Right ventricle myocardium inferior (tissue), 1 donor: ENCODE results near the gene IL1RL2. TPM values are rescaled to one million over a fixed set of nuclear protein-coding genes. Genes with fewer than 3 reads are reported as not detected.

Experiments
- ATAC-seq: fragments of 200-7000 bp; cut with Tn5 transposase; one replicate; pipeline ENCODE4 v1.9.1; 2020; ENCODE audit warnings: mild to moderate bottlenecking, moderate library complexity
- DNase-seq: peaks from one replicate; pipeline ENCODE4 v3.0.0; 2021; ENCODE audit errors: missing footprints
- intact Hi-C: fragments of 100-400 bp; cut with DNase I; formaldehyde crosslinking; loops from one replicate; pipeline ENCODE4 v1.11.0; 2022
- total RNA-seq: library from RNA; stranded (reverse); fragmentation: NEBNext Ultra II Directional; extraction: Animal tissue kit (Norgen Biotek cat#: 25700); gene quantifications from one replicate; pipeline ENCODE4 v1.2.1, GENCODE V29; 2021
- donor health status: DM: no; HTN: yes; CAD: no; lungs with severe emphysema.

Gene IL1RL2
- total RNA-seq, 1 donor from 2014 or later = not detected

DNA sequence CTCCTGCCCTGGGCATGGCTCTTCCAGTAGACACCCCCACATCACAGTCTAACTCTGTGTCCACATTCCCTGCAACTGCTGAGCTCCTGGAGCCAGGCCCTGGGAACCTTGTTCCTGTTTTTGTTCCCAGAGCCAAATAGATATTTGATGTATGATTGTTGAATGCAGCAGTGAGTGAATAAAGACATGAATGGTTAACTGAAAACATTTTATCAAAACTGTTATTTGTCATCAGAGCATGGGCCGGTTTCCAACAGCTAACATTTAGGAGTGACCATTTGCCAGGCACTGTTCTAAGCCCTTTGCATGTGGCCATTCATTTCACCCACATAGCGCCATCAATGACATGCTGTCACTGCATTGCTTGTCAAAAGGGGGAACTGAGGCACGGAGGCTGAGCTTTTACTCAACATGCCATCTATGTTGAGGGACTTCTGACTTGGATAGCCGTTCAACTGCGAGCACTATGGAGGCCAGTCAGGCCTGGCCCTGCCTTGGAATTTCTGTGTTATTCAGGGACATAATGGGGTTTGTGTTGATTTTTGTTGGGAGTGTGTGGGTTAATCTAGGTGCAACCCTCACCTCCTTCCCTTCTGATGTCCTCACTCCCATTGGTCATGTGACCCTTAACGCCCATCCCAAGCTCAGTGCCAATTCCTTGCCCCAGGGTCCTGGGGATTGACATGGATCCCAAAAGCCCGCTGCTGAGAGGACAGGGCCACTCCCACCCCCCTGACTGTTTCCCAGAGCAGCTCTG is 31.7 kb upstream of the IL1RL2 start:
- DNase-seq (no peak), ATAC-seq (peak; percentile 31)
- intact Hi-C loops = no loop called here

DNA sequence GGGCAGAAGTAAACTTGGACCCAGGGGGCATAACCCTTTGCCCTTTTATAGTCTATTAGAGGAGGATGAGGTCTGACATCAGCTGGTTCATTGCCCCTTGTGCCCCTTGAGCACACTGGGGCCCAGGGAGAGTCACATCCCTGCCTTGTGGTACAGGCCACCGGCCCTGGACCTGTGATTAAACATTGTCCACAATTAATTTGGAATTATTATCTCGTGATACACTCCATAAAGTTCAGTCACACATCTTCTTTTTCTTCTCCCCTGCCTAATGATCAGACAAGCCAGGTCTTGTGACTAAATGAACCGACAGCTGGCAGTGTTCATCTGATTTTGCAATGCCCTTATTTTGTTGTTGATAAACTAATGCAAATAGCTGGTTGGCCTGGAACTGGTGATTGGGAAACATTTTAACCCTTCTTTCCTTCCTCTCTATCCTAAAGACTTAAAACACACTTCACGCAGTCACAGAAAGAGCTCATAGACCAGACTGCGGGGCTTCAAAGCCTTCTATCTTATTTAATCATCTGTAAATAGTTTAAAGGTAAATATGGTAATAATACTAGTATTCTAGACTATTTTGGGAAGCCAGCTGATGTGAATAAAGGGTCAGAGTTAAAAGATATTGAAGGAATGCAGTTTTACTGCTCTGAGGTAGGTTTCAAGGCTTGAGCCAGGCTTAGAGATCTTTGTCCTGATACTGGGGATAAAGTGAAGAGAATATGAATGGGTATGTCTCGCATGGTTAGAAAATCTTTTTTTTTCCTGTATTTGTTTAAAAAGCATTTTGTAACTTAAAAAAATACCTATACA is 30.9 kb upstream of the IL1RL2 start:
- DNase-seq (no peak), ATAC-seq (peak; percentile 49)
- intact Hi-C loops = no loop called here

DNA sequence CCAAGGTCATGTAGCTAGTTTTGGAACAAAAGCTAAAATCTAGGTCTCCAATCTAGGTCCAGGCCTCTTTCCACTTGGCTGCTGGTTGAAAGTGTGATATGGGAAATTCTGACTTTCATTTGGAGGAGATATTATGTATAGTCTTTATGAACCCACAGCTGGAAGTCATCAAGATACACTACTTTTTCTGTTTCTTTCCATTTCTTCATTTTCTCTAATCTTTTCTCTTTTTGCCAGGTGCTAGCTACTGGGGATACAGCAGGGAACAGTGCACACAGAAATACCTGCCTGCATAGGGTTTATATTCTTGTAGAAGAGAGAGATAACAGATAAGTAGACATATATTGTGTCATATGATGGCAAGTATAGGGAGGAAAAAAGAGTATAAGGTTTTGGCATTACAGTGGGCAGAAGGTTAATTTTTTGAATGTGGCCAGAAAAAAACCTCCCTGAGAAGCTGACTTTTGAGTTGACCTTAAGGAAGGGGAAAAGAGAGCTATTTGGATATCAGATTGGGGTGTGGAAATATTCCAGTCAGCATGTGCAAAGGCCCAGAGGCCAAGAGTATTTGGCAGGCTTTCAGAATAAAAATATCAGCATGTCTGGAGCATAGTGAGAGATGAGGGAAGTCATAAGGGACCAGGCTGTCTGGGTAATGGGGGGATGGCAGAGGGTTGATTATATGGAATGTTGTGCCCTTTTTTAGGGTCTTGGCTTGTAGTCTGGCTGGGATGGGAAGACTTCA is 28.6 kb upstream of the IL1RL2 start:
- DNase-seq = no peak
- intact Hi-C loops = no loop called here
- ATAC-seq = no peak

DNA sequence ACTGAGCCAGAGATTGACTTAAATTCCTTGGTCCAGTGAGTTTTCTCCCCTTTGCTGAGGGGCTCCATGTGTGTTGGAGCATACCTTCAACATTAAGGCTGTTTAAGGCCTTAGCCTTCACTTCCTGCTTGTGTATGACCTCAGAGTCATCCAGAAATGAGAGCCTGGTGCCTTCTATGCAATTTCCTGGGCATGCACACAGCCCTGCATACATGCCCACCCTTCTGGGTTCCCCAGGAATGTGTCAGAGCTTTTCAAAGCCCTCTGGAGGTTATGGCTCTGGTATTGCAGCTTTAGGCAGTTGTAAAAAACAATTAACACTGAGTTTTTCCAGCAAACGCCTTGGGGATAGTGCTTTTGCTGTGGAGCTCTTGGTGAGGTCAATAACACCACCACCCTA is 27.5 kb upstream of the IL1RL2 start:
- DNase-seq (no peak), ATAC-seq (no peak)
- intact Hi-C loops = no loop called here

DNA sequence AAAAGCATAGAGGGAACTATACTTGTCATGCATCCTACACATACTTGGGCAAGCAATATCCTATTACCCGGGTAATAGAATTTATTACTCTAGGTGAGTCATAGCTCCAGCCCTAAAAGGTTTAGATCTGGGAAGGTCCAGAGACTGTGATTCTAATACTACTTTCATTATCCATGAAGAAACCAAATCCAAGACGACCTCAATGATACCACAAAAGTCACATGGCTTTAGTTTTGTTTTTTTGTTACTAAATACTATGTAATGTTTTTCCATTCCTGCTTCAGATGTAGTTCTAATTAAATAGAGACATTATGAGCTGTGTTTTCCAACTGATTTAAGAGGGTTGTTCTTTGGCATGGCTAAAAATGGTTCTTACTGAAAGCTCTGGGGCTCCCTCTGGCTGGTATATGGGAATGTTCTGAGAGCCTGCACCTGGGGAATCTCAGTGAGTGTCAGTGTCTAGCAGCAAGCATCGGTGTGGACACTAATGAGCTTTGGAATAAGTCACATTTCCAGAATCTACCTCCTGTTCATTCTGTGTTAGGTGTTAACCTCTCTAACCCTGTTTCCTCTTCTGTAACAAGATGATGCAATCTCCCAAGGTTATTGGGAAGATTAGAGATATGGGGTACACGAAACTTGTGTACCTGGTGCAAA is 20.5 kb upstream of the IL1RL2 start:
- ATAC-seq (peak; percentile 76), DNase-seq (no peak)
- intact Hi-C loops = loop anchor here (1.0 to 10.0 kb wide), 2 partner anchors 146 to 282 kb away; no protein-coding TSS in a partner anchor

DNA sequence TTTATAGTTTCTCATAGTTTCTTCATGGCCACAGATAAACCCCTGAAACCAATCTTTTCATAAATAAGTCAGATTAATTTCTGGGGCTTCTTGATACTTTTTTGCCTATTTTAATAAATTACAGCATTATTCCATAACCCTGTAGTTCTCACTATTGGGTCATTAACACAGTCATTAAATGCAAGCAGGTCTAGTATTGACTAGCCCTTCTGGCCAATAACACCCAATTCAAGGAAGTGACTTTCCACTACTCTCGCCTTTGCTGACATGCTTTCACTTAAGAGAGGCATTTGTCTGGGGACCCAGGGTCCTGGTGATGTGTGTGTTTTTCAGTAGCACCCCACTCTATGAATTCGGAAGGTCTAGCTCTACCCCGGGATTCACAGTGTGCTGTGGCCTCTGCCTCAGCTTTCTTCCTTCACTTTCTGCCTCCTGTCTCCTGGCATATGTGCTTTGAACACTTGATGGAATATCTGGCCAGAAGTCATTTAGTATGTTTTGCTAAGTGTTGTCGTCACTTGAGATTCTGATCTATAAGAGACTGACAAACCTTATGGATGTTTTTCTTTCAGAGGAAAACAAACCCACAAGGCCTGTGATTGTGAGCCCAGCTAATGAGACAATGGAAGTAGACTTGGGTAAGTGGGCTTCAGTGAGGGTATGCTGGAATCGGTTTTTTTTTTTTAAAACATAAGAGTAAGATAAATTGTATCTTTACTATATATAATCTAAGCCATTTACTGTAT is 18.6 kb upstream of the IL1RL2 start:
- intact Hi-C loops = loop anchor here (10.0 kb wide), 1 partner anchor 283 kb away; no protein-coding TSS in a partner anchor
- no peak for DNase-seq
- no peak for ATAC-seq

DNA sequence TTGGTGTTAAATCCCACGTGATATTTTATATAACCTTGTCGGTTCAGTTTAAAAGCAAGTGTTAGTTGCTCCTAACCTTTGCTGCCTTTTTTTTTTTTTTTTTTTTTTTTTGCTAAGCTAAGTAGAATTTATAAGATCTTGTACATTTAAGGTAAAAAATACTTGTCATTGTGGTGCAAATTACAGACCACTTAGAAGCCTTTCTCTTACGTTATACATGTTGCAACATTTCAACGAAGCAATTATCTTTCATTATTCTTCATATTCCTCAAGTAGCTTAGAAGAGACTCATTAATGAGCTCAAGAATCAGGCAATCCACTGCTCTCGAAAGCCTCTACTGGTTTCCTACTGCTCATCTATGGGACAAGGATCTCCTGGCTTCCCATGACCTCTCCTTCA is 14.9 kb upstream of the IL1RL2 start:
- intact Hi-C loops = no loop called here
- DNase-seq (no peak), ATAC-seq (no peak)

DNA sequence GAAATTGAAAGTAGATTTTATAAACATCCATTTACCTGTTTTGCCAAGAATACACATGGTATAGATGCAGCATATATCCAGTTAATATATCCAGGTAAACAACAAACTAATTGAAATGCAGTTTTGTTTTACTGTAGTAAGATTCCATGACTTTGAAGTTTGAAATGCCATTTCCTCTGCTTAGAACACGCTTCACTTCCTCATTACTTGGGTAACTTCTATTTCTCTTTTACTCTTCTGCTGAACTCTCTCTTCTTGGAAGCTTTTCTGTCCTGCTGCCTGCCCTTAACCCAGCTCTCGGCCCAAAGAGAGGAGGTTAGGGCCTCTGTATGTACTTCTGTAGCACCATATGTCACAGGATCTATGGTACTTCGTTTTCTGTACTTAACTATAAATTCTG is 14.1 kb upstream of the IL1RL2 start:
- intact Hi-C loops = no loop called here
- no peak for ATAC-seq
- no peak for DNase-seq

DNA sequence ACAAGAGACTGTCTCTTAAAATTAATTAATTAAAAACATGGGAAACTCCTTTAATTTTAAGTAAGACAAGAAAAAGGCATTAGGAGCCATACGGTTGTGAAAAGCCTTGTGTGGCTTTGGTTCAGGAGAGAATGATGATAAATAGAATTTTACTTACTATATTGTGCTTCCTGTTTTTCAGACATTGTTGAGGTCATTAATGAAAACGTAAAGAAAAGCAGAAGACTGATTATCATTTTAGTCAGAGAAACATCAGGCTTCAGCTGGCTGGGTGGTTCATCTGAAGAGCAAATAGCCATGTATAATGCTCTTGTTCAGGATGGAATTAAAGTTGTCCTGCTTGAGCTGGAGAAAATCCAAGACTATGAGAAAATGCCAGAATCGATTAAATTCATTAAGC is 10.7 kb upstream of the IL1RL2 start:
- DNase-seq (no peak), ATAC-seq (no peak)
- intact Hi-C loops = no loop called here

DNA sequence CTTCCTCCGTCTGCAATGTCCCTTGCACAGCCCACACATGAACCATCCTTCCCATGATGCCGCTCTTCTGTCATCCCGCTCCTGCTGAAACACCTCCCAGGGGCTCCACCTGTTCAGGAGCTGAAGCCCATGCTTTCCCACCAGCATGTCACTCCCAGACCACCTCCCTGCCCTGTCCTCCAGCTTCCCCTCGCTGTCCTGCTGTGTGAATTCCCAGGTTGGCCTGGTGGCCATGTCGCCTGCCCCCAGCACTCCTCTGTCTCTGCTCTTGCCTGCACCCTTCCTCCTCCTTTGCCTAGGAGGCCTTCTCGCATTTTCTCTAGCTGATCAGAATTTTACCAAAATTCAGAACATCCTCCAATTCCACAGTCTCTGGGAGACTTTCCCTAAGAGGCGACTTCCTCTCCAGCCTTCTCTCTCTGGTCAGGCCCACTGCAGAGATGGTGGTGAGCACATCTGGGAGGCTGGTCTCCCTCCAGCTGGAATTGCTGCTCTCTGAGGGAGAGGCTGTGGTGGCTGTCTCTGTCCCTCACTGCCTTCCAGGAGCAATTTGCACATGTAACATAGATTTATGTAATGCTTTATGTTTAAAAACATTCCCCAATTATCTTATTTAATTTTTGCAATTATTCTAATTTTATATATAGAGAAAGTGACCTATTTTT is 8.9 kb upstream of the IL1RL2 start:
- intact Hi-C loops = no loop called here
- DNase-seq (no peak), ATAC-seq (no peak)

DNA sequence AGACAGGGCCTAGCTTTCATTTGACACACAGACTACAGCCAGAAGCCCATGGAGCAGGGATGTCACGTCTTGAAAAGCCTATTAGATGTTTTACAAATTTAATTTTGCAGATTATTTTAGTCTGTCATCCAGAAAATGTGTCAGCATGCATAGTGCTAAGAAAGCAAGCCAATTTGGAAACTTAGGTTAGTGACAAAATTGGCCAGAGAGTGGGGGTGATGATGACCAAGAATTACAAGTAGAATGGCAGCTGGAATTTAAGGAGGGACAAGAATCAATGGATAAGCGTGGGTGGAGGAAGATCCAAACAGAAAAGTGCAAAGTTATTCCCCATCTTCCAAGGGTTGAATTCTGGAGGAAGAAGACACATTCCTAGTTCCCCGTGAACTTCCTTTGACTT is 7.8 kb upstream of the IL1RL2 start:
- ATAC-seq (no peak), DNase-seq (no peak)
- intact Hi-C loops = no loop called here

DNA sequence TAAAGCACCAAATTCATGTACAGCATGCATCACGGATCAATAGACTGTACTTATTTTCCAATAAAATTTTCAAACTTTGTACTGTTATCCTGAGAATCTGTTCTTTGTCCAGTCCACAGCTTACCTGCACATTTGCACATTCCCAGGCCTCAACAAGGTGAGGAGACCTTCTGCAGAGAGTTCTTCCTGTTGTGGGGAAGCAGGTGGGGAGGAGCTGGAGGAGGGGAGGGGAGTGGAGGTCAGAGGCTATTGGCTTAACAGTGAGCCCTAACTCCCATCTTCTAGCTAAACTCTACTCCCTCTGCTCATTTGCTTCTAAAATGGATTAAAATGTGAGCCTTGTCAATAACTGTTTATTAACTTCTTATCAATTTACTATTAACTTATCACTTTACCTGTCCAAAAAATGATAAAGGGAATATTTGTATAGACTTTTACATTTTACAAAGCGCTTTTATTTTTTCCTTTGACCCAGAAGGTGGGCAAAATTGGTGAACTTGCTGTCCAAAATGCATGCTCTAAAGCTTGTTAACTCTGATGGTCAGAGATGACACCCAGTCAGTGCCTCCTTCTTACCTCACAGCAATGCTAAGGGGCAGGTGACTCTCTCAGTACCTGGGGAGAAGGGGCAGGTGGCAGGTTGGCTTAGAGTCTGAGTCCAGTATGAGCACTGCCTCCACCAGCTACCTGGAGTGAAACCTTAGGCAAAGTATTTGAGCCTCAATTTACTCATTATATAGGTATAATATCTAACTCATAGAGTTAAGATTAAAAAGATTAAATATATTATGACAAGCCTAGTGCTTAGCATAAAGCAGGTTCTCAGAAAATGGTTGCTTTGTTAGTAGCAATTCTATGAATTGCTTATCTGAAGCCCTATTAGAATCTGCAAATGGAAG is 6.8 kb upstream of the IL1RL2 start:
- no peak for DNase-seq
- intact Hi-C loops = no loop called here
- ATAC-seq = no peak

DNA sequence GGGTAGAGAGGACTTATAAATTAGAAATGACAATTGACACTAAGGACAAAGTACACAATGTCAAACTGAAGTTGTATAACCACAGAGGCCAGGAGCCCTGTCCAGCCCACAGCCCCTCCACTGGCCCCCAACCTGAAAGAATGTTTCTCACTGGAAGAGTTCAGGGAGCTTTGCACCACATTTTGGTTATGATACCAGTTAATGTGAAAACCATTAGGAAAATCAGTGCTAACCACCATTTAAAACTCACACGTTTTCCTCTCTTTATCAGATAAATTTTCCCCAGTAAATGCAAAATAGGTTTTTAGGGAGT is 6.2 kb upstream of the IL1RL2 start:
- no peak for DNase-seq
- no peak for ATAC-seq
- intact Hi-C loops = no loop called here

DNA sequence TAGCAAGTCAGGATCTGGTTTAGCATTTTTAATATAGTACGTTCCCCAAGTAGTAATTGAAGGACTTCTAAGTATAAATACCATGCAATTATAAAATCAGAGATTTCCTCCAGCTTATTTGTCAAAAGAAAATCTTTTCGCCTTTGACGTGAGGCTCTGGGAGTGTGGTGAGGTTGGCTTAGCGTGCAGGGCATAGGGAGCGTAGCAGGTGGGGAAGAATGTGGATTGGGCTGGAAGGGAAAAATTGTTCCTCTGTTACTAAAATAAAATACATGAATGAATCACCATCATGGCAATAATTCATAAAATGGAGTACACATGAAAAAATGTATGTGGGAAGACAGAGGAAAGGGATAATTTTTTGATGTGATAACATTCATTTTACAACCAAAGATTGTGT is 5.4 kb upstream of the IL1RL2 start:
- ATAC-seq (no peak), DNase-seq (no peak)
- intact Hi-C loops = no loop called here

DNA sequence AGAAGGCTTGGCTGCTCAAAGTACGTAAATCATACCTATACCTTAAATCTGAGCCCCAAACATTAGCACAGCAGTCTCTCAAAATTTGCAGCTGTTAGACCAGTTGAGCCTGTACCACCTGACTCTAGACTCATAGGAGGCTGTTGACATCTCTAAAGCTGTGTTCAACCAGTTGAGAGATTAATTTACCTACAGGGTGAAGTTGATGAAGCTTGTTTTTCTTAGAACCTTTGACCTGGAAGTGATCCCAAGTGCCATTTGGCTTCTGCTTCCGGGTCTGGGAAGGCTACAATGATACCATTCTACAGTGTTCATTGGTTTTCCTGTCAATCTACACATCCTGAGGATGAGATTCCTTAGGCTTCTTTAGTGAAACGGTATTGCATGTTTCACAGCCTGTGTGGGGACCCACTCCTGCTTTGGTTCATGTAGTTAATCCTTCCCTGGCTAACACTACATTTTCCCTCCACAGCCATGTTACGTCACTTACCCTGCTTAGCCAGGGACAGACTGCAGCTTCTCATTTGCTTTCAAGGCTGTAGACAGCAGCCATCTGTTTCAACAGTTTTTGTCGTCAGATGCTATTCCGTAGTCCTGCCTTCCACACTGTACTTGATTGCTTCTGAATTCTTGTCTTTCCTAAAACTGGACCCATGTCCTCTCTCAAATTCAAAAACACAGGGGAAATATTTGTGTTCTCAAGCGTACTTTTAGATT is 4.7 kb upstream of the IL1RL2 start:
- no peak for DNase-seq
- intact Hi-C loops = no loop called here
- peak; percentile 85 for ATAC-seq

DNA sequence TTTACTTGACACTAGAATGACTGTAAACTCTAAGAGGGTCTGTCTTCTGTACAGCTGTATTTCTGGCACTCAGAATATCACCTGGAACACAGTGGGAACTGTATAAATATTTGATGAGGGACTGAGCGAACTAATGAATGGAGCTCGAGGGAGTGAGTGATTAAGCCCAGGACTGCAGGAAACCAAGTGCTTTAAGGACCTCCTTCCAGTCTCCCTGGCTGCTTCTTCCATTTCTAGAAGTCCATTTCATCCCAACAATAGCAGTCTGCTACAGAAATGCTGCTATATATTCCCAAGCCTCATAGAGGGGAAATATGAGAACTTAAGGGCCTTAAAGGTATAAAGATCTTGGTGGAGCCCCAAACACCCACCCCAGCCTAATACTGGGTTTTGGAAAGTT is 2.8 kb upstream of the IL1RL2 start:
- no peak for DNase-seq
- ATAC-seq = no peak
- intact Hi-C loops = no loop called here

DNA sequence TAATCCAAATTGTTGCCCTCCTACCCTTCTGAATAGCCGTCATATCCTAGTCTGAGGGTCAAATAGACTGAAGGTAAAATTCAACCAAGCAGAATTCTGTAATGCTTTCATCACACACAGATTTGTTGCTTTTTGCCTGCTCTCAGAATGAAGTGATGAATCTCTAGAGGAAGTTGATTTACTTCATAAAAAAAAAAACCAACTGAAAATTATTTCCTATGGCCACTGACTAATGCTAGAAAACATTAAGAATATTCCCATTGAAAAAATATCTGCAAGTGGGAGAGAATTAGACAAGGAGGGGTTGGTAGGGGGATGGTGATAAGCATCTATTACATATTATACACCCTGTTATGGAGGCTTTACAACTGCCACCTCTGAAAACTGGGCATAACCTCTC is 2.3 kb upstream of the IL1RL2 start:
- ATAC-seq = no peak
- no peak for DNase-seq
- intact Hi-C loops = no loop called here
